Omental fat pad (tissue), 4 donors: ENCODE data around the gene LRRC27. TPM values are rescaled to one million over a fixed set of nuclear protein-coding genes. Genes with fewer than 3 reads are reported as not detected.
"Not testable (repeated sequence)": the region's sequence is repeated elsewhere in the genome, so short reads cannot be mapped to it uniquely, and the experiment has no call there.

Source experiments
- ATAC-seq: fragments of 150-250 bp; one replicate; pipeline ENCODE4 v1.9.1; 2016; ENCODE audit warnings: mild to moderate bottlenecking, moderate library complexity; ENCODE audit not compliant: low FRiP score
- DNase-seq: peaks from one replicate; pipeline ENCODE4 v3.0.0-alpha.2; 2019; ENCODE audit warnings: low spot score
- total RNA-seq, 4 donors: library from RNA; depleted of rRNA; stranded (reverse); fragments of >200 nt; gene quantifications; one replicate each; pipeline ENCODE4 v1.1.0, GENCODE V29; 2016
- TF ChIP-seq, protein P1 (sequence below), 3 donors: fragments of 450-650 bp; IDR thresholded peaks; one replicate each; pipeline ENCODE4 v1.5.1; 2016 to 2017; ENCODE audit warnings: antibody characterized with exemption in 3 of 3, mild to moderate bottlenecking in 3 of 3, moderate library complexity in 2 of 3

The LRRC27 gene
- total RNA-seq, 4 donors from 2014 or later: 5.0 to 12.1 (median 7.7) TPM

DNA sequence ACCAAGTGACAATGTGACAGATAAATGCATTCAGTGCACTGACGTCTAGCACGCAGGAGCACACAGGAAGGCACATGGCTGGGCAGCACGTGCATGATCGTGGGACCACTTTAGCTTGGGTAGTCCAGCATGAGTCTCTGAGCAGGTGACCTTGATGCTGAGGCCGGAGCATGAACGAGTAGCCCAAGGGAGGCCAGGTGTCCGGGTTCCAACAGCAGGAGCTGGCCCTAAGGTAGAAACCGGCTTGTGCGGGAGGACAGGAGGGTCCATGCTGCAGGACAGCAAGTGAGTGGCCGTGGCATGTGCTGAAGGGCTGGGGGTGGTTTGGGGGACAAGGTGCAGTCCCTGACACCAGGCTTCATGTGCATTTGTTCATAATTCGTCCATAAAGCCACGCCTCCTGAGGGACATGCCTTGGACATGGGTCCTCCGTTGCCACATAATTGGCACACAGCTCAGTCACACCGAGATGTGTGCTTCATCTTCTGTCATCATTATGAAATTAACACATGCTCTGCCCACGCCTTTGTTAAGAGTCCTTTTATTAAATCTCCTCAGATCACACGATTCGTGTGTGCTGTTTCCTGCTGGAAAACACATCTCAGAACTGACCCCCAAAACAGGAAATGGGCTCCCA lies 21.2 kb upstream of the LRRC27 start:
- DNase-seq (no peak), ATAC-seq (no peak)
- TF ChIP-seq, protein P1, sequence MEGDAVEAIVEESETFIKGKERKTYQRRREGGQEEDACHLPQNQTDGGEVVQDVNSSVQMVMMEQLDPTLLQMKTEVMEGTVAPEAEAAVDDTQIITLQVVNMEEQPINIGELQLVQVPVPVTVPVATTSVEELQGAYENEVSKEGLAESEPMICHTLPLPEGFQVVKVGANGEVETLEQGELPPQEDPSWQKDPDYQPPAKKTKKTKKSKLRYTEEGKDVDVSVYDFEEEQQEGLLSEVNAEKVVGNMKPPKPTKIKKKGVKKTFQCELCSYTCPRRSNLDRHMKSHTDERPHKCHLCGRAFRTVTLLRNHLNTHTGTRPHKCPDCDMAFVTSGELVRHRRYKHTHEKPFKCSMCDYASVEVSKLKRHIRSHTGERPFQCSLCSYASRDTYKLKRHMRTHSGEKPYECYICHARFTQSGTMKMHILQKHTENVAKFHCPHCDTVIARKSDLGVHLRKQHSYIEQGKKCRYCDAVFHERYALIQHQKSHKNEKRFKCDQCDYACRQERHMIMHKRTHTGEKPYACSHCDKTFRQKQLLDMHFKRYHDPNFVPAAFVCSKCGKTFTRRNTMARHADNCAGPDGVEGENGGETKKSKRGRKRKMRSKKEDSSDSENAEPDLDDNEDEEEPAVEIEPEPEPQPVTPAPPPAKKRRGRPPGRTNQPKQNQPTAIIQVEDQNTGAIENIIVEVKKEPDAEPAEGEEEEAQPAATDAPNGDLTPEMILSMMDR (IDR thresholded peaks at IDR 0.05): no peak

DNA sequence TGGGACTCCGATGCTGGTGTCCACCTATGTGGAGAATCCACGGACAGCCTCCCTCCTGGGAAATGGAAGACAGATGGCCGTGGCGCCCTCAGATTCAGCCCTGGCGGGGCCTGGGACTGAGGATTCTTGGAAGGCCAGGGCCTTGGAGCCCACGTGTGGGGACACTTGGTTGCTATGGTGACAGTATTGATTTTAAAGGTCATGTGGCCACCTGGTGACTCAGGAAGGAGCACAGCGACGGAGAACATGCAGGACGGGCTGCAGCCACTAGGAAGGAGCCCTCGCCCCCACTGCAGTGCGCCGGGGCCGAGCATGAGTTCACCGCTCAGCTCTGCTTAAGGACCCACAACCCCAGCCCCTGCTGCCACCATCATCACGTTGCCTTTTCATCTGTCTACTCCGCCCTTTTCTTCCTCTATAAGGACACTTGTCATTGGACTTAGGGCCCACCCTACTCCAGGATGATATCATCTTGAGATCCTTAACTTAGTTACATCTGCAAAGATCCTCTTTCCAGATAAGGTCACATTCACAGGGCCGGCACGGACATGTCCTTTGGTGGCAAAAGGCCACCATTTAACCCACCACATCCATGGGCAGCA lies 20.6 kb upstream of the LRRC27 start:
- DNase-seq: no peak
- TF ChIP-seq, protein P1 (IDR thresholded peaks at IDR 0.05): no peak
- ATAC-seq: no peak

DNA sequence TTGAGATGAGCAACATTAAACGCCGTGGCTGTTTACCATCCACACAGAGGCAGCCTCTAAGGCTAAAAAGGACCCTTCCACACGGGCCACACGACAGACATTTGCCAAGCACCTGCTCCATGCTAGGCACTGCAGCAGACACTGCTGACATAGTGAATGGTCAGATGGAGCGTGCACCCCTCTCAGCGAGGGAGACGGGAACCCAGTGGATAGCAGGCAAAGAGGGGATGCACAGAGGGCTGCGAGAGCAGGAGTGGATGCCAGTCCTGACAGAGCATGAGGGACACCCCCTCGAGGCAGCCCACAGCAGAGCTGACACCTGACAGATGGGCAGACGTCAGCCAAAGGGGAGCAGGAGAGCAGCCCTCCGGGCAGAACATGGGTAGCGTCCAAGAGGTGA lies 18.7 kb upstream of the LRRC27 start:
- ATAC-seq: no peak
- DNase-seq: no peak

DNA sequence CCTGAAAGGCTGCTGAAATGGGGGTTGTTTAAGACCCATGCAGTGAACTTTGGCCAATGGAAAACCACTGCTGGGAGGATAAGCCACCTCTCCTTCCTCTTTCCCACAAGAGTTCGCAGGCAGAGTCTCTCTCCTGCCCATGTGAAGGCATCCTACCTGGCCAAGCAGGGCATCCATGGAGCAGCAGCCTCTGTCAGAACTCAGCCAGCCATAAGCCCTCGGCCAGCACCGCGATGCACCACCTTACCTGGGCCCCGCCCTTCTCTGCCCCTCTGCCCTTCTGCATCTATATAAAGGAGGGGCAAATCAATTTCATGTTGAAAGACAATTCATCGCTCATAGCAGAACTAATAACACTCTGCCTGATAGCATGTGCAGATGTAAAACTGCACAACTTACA lies 18.1 kb upstream of the LRRC27 start:
- TF ChIP-seq, protein P1 (IDR thresholded peaks at IDR 0.05): no peak
- DNase-seq (no peak), ATAC-seq (no peak)

More for the DNA sequence above, 18.7 kb upstream of the LRRC27 start:
- TF ChIP-seq, protein P1 (IDR thresholded peaks at IDR 0.05): no peak

DNA sequence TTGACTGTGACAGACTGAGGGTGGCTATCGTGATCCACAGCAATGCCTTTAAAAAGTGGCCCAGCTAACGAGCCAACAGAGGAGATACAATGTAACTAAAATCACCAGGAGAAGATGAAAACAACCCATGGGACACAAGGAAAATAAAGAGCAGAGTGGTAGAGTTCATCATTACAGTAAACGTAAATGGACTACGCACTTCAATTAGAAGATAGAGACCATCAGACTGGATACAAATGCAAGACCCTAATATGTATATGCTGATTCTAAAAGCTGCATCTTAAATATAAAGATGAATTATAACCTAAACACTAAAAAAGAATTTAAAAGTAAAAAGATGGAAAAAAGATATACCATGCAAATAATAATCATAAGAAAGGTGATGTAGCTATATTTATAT lies 17.7 kb upstream of the LRRC27 start:
- TF ChIP-seq, protein P1 (IDR thresholded peaks at IDR 0.05): no peak

DNA sequence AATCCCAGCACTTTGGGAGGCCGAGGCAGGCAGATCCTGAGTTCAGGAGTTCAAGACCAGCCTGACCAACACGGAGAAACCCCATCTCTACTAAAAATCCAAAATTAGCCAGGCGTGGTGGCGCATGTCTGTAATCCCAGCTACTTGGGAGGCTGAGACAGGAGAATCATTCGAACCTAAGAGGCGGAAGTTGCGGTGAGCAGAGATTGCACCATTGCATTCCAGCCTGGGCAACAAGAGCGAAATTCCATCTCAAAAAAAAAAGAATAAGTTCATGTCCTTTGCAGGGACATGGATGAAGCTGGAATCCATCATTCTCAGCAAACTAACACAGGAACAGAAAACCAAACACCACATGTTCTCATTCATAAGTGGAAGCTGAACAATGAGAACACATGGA lies 17.1 kb upstream of the LRRC27 start:
- not testable (repeated sequence) for DNase-seq, ATAC-seq

More for the DNA sequence above, 17.7 kb upstream of the LRRC27 start:
- no peak for ATAC-seq
- DNase-seq: no peak

DNA sequence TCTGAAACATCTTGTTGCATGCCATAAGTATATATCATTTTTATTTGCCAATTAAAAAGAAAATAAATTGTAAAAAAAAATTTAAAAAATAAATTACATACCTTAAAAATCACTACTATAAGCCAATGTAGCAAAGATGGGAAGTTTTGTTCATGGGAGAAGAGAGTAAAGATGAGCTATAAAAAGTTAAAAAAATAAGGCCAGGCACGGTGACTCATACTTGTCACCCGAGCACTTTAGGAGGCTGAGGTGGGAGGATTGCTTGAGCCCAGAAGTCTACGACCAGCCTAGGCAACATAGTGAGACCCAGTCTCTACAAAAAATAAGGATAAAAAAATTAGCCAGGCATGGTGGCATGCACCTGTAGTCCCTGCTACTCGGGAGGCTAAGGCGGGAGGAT lies 15.9 kb upstream of the LRRC27 start:
- ATAC-seq: no peak
- no peak for DNase-seq
- TF ChIP-seq, protein P1 (IDR thresholded peaks at IDR 0.05): no peak

DNA sequence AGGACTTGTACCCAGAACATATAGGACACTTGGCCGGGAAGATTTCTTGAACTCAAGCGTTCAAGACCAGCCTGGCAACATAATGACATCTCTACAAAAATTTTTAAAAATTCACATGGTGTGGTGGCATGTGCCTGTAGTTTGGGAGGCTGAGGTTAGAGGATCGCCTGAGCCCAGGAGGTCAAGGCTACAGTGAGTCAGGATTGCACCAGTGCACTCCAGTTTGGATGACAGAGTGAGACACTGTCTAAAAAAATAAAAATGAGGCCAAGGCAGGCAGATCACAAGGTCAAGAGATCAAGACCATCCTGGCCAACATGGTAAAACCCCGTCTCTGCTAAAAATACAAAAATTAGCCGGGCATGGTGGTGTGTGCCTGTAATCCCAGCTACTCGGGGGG lies 14.5 kb upstream of the LRRC27 start:
- DNase-seq, ATAC-seq: not testable (repeated sequence)
